HEK293T (cell line): Measurements from ENCODE around the gene HTRA2.

Experiments used
- ARNT ChIP-seq: fragments of 450-650 bp; IDR thresholded peaks from 2 replicates; pipeline ENCODE4 v1.6.1; 2017; ENCODE audit warnings: mild to moderate bottlenecking
- BHLHE40 ChIP-seq: fragments of 450-650 bp; IDR thresholded peaks from 2 replicates; pipeline ENCODE4 v1.6.1; 2016; ENCODE audit warnings: mild to moderate bottlenecking, moderate library complexity, borderline replicate concordance
- ELF4 ChIP-seq: fragments of 450-650 bp; IDR thresholded peaks from 2 replicates; pipeline ENCODE4 v1.6.1; 2017; ENCODE audit warnings: antibody characterized with exemption
- FOXA1 ChIP-seq: fragments of 450-650 bp; IDR thresholded peaks from 2 replicates; pipeline ENCODE4 v1.6.1; 2016; ENCODE audit warnings: mild to moderate bottlenecking
- FOXK2 ChIP-seq: fragments of 450-650 bp; IDR thresholded peaks from 2 replicates; pipeline ENCODE4 v1.6.1; 2016; ENCODE audit warnings: mild to moderate bottlenecking
- FOXM1 ChIP-seq: fragments of 450-650 bp; IDR thresholded peaks from 2 replicates; pipeline ENCODE4 v1.6.1; 2017; ENCODE audit warnings: mild to moderate bottlenecking, borderline replicate concordance
- HDGF ChIP-seq: fragments of 450-650 bp; IDR thresholded peaks from 2 replicates; pipeline ENCODE4 v1.6.1; 2017; ENCODE audit warnings: antibody characterized with exemption, borderline replicate concordance
- L3MBTL2 ChIP-seq: fragments of 450-650 bp; conservative IDR thresholded peaks from 2 replicates; pipeline ENCODE4 v1.6.1; 2016; ENCODE audit warnings: mild to moderate bottlenecking
- LEF1 ChIP-seq: fragments of 450-650 bp; IDR thresholded peaks from 2 replicates; pipeline ENCODE4 v1.6.1; 2017; ENCODE audit warnings: mild to moderate bottlenecking, borderline replicate concordance
- NFRKB ChIP-seq: fragments of 450-650 bp; IDR thresholded peaks from 2 replicates; pipeline ENCODE4 v1.6.1; 2016; ENCODE audit warnings: mild to moderate bottlenecking, moderate library complexity
- PKNOX1 ChIP-seq: fragments of 450-650 bp; IDR thresholded peaks from 2 replicates; pipeline ENCODE4 v1.6.1; 2016
- SP1 ChIP-seq: fragments of 450-650 bp; IDR thresholded peaks from 2 replicates; pipeline ENCODE4 v1.6.1; 2017
- SUZ12 ChIP-seq: fragments of 450-650 bp; IDR thresholded peaks from 2 replicates; pipeline ENCODE4 v1.6.1; 2016; ENCODE audit warnings: mild to moderate bottlenecking
- ZNF384 ChIP-seq: fragments of 450-650 bp; IDR thresholded peaks from 2 replicates; pipeline ENCODE4 v1.6.1; 2016

- TF ChIP-seq FOXA1 (no peak), ELF4 (no peak), BHLHE40 (no peak), SUZ12 (no peak), FOXK2 (no peak), SP1 (no peak), ZNF384 (no peak), FOXM1 (no peak), ARNT (no peak), HDGF (no peak), L3MBTL2 (no peak), PKNOX1 (no peak), NFRKB (no peak), LEF1 (no peak)
Observed at GRCh38 chr2:74491648-74492544, 37.8 kb upstream of the HTRA2 start.
